GM06990 (cell line): ENCODE data around the gene SLC26A3.
"Not testable (repeated sequence)": the region's sequence is repeated elsewhere in the genome, so short reads cannot be mapped to it uniquely, and the experiment has no call there.

Experiments
- DNase-seq: peaks from one replicate; pipeline ENCODE4 v3.0.0-alpha.2; 2011; ENCODE audit not compliant: insufficient read length; ENCODE audit errors: extremely low read depth
- H3K27me3 ChIP-seq: replicated peaks from 2 replicates; pipeline ENCODE4 v1.6.0; 2011; ENCODE audit warnings: low read length; ENCODE audit not compliant: control insufficient read depth, insufficient read depth
- H3K36me3 ChIP-seq: 2 replicates; pipeline ENCODE4 v1.5.1; 2011; ENCODE audit warnings: low read length; ENCODE audit not compliant: control insufficient read depth, insufficient read depth
- H3K4me3 ChIP-seq: replicated peaks from 2 replicates; pipeline ENCODE4 v1.5.1; 2011; ENCODE audit warnings: low read depth, mild to moderate bottlenecking, control low read depth, low read length
- CTCF ChIP-seq: IDR thresholded peaks from 2 replicates; pipeline ENCODE4 v1.5.1; 2011; ENCODE audit warnings: low read length, control low read depth, mild to moderate bottlenecking, inconsistent platforms; ENCODE audit not compliant: insufficient read depth, poor library complexity, severe bottlenecking

SLC26A3 gene

DNA sequence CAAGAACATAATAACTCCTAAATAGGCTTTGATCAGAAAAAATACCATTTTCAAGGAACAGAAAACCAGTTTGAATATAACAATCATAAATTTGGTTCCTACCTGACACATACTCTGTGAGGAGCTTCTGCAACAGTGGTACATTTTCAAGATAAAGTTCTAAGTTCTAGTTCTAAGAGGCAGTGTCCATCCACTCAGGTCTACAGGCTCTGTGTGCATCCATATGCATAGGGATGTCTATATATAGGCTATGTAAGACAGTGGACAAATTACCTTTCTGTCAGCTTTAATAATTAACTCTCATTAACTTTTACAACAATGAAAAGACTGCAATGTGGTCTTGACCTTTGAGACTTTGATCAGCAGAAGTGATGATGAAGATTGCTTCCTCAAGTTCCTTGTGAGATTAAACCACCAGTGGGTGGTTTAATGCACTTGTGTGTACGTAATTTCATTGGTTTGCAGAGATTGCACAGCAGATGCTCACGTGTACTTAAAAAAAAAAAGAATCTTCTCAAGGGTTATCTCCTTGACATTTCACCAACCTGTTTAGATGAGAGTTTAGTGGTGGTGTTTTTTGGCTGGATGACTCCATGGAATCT, at the start of gene SLC26A3:
TSS of gene SLC26A3 (minus strand) at position 215 of the 602 bp plus-strand sequence. CDS start 8,714 bp downstream, outside the sequence.
- DNase-seq = no peak
- TF ChIP-seq CTCF = no peak
- H3K36me3 ChIP-seq = no peaks in the 10 kb centered on the region
- no peak within 1 kb of the TSS for H3K4me3 ChIP-seq
- H3K27me3 ChIP-seq = no peaks in the 10 kb centered on the region; the same call in 1 of the 2 replicates

DNA sequence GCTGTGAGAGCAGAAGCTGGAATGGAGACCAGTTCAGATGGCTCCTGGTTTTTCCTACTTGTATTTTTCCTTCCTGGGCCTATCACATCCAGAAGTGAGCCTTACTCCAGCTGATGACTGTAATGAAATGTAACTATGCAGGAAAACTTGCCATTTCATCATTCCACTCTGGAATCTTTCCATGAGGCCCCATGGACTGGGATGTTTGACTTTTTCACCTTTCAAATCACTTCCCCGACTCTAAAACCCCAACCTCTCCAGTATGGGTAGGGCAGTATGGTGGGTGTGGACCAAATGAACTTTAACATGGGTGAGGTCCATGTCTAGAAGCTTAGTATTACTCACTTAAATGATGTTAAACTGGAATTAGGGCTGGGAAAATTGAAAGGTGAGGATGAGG, 47.6 kb upstream of the SLC26A3 start:
- DNase-seq = no peak
- H3K36me3 ChIP-seq = no peaks in the 10 kb centered on the region
- TF ChIP-seq CTCF = no peak
- no peak overlapping the region for H3K4me3 ChIP-seq
- H3K27me3 ChIP-seq = no peaks in the 10 kb centered on the region

GRCh38 chr7:107850216-107850615, 47.2 kb upstream of the SLC26A3 start:
- H3K4me3 ChIP-seq = no peak overlapping the region
- DNase-seq = no peak
- no peak for TF ChIP-seq CTCF
- no peaks in the 10 kb centered on the region for H3K27me3 ChIP-seq
- H3K36me3 ChIP-seq = no peaks in the 10 kb centered on the region

GRCh38 chr7:107848211-107848610, 45.2 kb upstream of the SLC26A3 start:
- H3K27me3 ChIP-seq, DNase-seq, H3K4me3 ChIP-seq, H3K36me3 ChIP-seq: not testable (repeated sequence)

- not testable (repeated sequence) for DNase-seq, H3K4me3 ChIP-seq, H3K36me3 ChIP-seq, H3K27me3 ChIP-seq
Measured at GRCh38 chr7:107847836-107848175, 44.8 kb upstream of the SLC26A3 start.

DNA sequence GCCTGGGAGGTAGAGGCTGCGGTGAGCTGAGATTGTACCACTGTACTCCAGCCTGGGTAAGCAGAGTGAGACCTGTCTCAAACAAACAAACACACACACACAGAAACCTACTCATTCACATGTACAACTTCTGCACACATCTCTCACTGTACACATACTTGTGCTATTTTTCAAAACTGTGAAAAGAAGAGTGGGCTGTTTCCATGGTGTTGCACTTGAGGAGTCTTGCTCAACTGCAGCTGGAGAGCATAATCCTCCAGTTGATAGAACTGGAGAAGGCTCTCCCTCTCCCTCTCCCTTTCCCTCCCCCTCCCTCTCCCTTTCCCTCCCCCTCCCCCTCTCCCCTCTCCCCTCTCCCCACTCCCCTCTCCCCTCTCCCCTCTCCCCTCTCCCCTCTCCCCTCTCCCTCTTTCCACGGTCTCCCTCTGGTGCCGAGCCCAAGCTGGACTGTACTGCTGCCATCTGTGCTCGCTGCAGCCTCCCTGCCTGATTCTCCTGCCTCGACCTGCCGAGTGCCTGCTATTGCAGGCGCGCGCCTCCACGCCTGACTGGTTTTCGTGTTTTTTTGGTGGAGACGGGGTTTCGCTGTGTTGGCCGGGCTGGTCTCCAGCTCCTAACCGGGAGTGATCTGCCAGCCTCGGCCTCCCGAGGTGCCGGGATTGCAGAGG, 44.3 kb upstream of the SLC26A3 start:
- H3K36me3 ChIP-seq = no peaks in the 10 kb centered on the region
- no peaks in the 10 kb centered on the region for H3K27me3 ChIP-seq
- no peak for DNase-seq
- TF ChIP-seq CTCF = no peak
- no peak overlapping the region for H3K4me3 ChIP-seq
